Mammary epithelial cell (primary cell): ENCODE data around the gene CEP112.

Source experiments
- CTCF ChIP-seq, 2 donors: IDR thresholded peaks in 1 of 2; conservative IDR thresholded peaks in 1 of 2; 2 replicates each; pipeline ENCODE4 v1.5.1; 2011 to 2012; ENCODE audit warnings: inconsistent platforms in 2 of 2, low read length in 2 of 2, mild to moderate bottlenecking in 2 of 2, control low read depth in 1 of 2, low read depth in 1 of 2; ENCODE audit not compliant: insufficient read depth in 1 of 2; ENCODE audit errors: extremely low read depth in 1 of 2
- EZH2 ChIP-seq: IDR thresholded peaks from 2 replicates; pipeline ENCODE4 v1.6.1; 2012; ENCODE audit warnings: low read length, inconsistent platforms, borderline replicate concordance

- no peak for TF ChIP-seq CTCF (conservative IDR thresholded peaks at IDR 0.05 in 1 of 2, IDR thresholded peaks at IDR 0.05 in 1 of 2; ENCODE audit: extremely low read depth in 1 of 2, insufficient read depth in 1 of 2, low read depth in 1 of 2, low read length in 2 of 2)
- TF ChIP-seq EZH2 = no peak
Measured at GRCh38 chr17:65954148-65954449, 237.8 kb downstream of the CEP112 start.
